A549 (cell line): ENCODE data around the gene RXFP2.

Experiments
- BCL3 ChIP-seq: fragments of >200 bp; sonication (Bioruptor Twin); formaldehyde crosslinking; IDR thresholded peaks from 3 replicates; pipeline ENCODE4 v1.6.1; 2016
- CEBPB ChIP-seq, 2 experiments: fragments of >200 bp in 1 of 2; sonication (Bioruptor Twin) in 1 of 2; formaldehyde crosslinking in 1 of 2; IDR thresholded peaks; 2 replicates each; pipeline ENCODE4 v1.6.1; 2012 to 2016
- CTCF ChIP-seq: fragments of >200 bp; sonication (Bioruptor Twin); formaldehyde crosslinking; IDR thresholded peaks from 3 replicates; pipeline ENCODE4 v1.5.1; 2016
- EP300 ChIP-seq, 2 experiments: fragments of >200 bp; sonication (Bioruptor Twin); formaldehyde crosslinking; IDR thresholded peaks; 2 replicates in 1 of 2; 3 replicates in 1 of 2; pipeline ENCODE4 v1.6.1; 2016 to 2017
- JUN ChIP-seq, 2 experiments: fragments of >200 bp; sonication (Bioruptor Twin); formaldehyde crosslinking; IDR thresholded peaks; 2 replicates in 1 of 2; 3 replicates in 1 of 2; pipeline ENCODE4 v1.6.1; 2016 to 2017
- MAFK ChIP-seq: fragments of 450-650 bp; IDR thresholded peaks from 2 replicates; pipeline ENCODE4 v1.6.1; 2014; ENCODE audit not compliant: partially characterized antibody
- NR3C1 ChIP-seq: fragments of >200 bp; sonication (Bioruptor Twin); formaldehyde crosslinking; IDR thresholded peaks from 3 replicates; pipeline ENCODE4 v1.6.1; 2017
- PBX3 ChIP-seq: IDR thresholded peaks from 2 replicates; pipeline ENCODE4 v1.6.1; 2012
- PHF8 ChIP-seq: fragments of 200-600 bp; sonication (generic); IDR thresholded peaks from 2 replicates; pipeline ENCODE4 v1.6.1; 2016; ENCODE audit warnings: low read depth, mild to moderate bottlenecking, antibody characterized with exemption, moderate library complexity, borderline replicate concordance
- POLR2A ChIP-seq: IDR thresholded peaks from 2 replicates; pipeline ENCODE4 v1.6.1; 2012; ENCODE audit warnings: mild to moderate bottlenecking, low read length
- REST ChIP-seq: fragments of 200-600 bp; sonication (generic); IDR thresholded peaks from 2 replicates; pipeline ENCODE4 v1.6.1; 2016; ENCODE audit warnings: antibody characterized with exemption, mild to moderate bottlenecking, moderate library complexity
- RFX5 ChIP-seq: fragments of 450-650 bp; IDR thresholded peaks from 2 replicates; pipeline ENCODE4 v1.7.1; 2014; ENCODE audit warnings: antibody characterized with exemption, mild to moderate bottlenecking, moderate library complexity
- RNF2 ChIP-seq: fragments of 200-600 bp; sonication (generic); IDR thresholded peaks from 2 replicates; pipeline ENCODE4 v1.6.1; 2016; ENCODE audit warnings: low read depth, mild to moderate bottlenecking, antibody characterized with exemption, moderate library complexity, borderline replicate concordance
- ZNF302 ChIP-seq: fragments of 250-450 bp; sonication (Bioruptor Pico); IDR thresholded peaks from 2 replicates; pipeline ENCODE4 v1.9.0; 2021; ENCODE audit warnings: inconsistent platforms, mild to moderate bottlenecking, moderate library complexity

- TF ChIP-seq RFX5: no peak
- TF ChIP-seq CEBPB (IDR thresholded peaks at IDR 0.05): no peak
- no peak for TF ChIP-seq JUN (IDR thresholded peaks at IDR 0.05)
- TF ChIP-seq PBX3: no peak
- TF ChIP-seq EP300 (IDR thresholded peaks at IDR 0.05): no peak
- TF ChIP-seq REST: no peak
- TF ChIP-seq CTCF: peak; percentile 30
- TF ChIP-seq RNF2: no peak
- TF ChIP-seq POLR2A: no peak
- no peak for TF ChIP-seq MAFK
- TF ChIP-seq ZNF302 (CRISPR knock-in tag): no peak
- no peak for TF ChIP-seq BCL3
- TF ChIP-seq NR3C1: no peak
- TF ChIP-seq PHF8: no peak
Observed at GRCh38 chr13:31797154-31797775, 57.9 kb downstream of the RXFP2 start.
